GM23338 (cell line): ENCODE results near the gene PRELID1. TPM values are rescaled to one million over a fixed set of nuclear protein-coding genes. Genes with fewer than 3 reads are reported as not detected.

Experiments
- CTCF ChIP-seq, 2 experiments: fragments of 200-600 bp in 1 of 2; sonication (generic) in 1 of 2; conservative IDR thresholded peaks; 2 replicates each; pipeline versions ENCODE4 v1.5.1 to v1.6.1; 2016 to 2017; ENCODE audit warnings: antibody characterized with exemption in 2 of 2, low read depth in 2 of 2, mild to moderate bottlenecking in 2 of 2, moderate library complexity in 1 of 2
- EZH2 ChIP-seq: fragments of 200-600 bp; sonication (generic); IDR thresholded peaks from one replicate; pipeline ENCODE4 v1.8.0; 2017; ENCODE audit warnings: antibody characterized with exemption, mild to moderate bottlenecking, low read depth; ENCODE audit not compliant: unreplicated experiment
- EZH2phosphoT487 ChIP-seq: fragments of 200-600 bp; sonication (generic); IDR thresholded peaks from one replicate; pipeline ENCODE4 v1.8.1; 2018; ENCODE audit warnings: antibody characterized with exemption; ENCODE audit not compliant: unreplicated experiment
- JUNB ChIP-seq: IDR thresholded peaks from one replicate; pipeline ENCODE4 v1.6.1; 2016; ENCODE audit warnings: antibody characterized with exemption; ENCODE audit not compliant: unreplicated experiment
- NANOG ChIP-seq: IDR thresholded peaks from 2 replicates; pipeline ENCODE4 v1.6.1; 2016; ENCODE audit warnings: antibody characterized with exemption, borderline replicate concordance
- STAT1 ChIP-seq: IDR thresholded peaks from one replicate; pipeline ENCODE4 v1.6.1; 2016; ENCODE audit warnings: antibody characterized with exemption; ENCODE audit not compliant: unreplicated experiment
- ZNF114 ChIP-seq: fragments of 250-450 bp; sonication (Bioruptor Pico); IDR thresholded peaks from 2 replicates; pipeline ENCODE4 v1.5.0; 2020; ENCODE audit warnings: mild to moderate bottlenecking, moderate library complexity
- ZNF331 ChIP-seq: fragments of 250-450 bp; sonication (Bioruptor Pico); IDR thresholded peaks from 2 replicates; pipeline ENCODE4 v1.5.0; 2020; ENCODE audit warnings: low read depth, mild to moderate bottlenecking, moderate library complexity
- ZNF462 ChIP-seq: fragments of 250-450 bp; sonication (Bioruptor Pico); IDR thresholded peaks from 2 replicates; pipeline ENCODE4 v1.5.0; 2020; ENCODE audit warnings: mild to moderate bottlenecking, moderate library complexity
- polyA plus RNA-seq: library from polyadenylated mRNA; unstranded; fragments of >200 nt; fragmentation: Nextera tagmentation; extraction: Ambion mirVana; gene quantifications from 2 replicates; pipeline ENCODE4 v1.2.1, GENCODE V29; 2016
- total RNA-seq: library from RNA; depleted of rRNA; stranded (reverse); fragments of >200 nt; shearing (Covaris generic); gene quantifications from 2 replicates; pipeline ENCODE4 v1.2.3, GENCODE V29; 2014

Gene PRELID1
- total and polyA plus RNA-seq, 2 experiments from 2014 or later, result 328 to 349 TPM

- TF ChIP-seq ZNF462 (CRISPR knock-in tag) (no peak), ZNF331 (CRISPR knock-in tag) (no peak), STAT1 (no peak), NANOG (no peak), JUNB (no peak), EZH2phosphoT487 (no peak), EZH2 (no peak), CTCF (conservative IDR thresholded peaks at IDR 0.05; ENCODE audit: low read depth in 2 of 2) (no peak), ZNF114 (CRISPR knock-in tag) (no peak)
Measured at GRCh38 chr5:177336603-177337494, 33.2 kb downstream of the PRELID1 start (continued).
